H7 (cell line): Measurements from ENCODE around the gene KNDC1. TPM values are rescaled to one million over a fixed set of nuclear protein-coding genes. Genes with fewer than 3 reads are reported as not detected.

Source experiments
- DNase-seq: peaks from one replicate; pipeline ENCODE4 v3.0.0; 2012
- H3K27me3 ChIP-seq: 2 replicates; pipeline ENCODE4 v1.6.0; 2011; ENCODE audit warnings: mild to moderate bottlenecking, low read length; ENCODE audit not compliant: control insufficient read depth, insufficient read depth
- H3K36me3 ChIP-seq: replicated peaks from 2 replicates; pipeline ENCODE4 v1.5.1; 2011; ENCODE audit warnings: low read length; ENCODE audit not compliant: control insufficient read depth, insufficient read depth
- H3K4me3 ChIP-seq: 2 replicates; pipeline ENCODE4 v1.5.1; 2011; ENCODE audit warnings: low read depth, mild to moderate bottlenecking, control low read depth, low read length, moderate library complexity; ENCODE audit not compliant: insufficient read depth
- total RNA-seq: library from RNA; depleted of rRNA; stranded (reverse); fragments of >200 nt; shearing (Covaris generic); gene quantifications from 2 replicates; pipeline ENCODE4 v1.2.3, GENCODE V29; 2014

The KNDC1 gene
- total RNA-seq, 1 experiment from 2014 or later, result 13.7 TPM

- no peak for DNase-seq
- H3K4me3 ChIP-seq, result no peak overlapping the region
- H3K27me3 ChIP-seq, result no peaks in the 10 kb centered on the region
- H3K36me3 ChIP-seq, result no peaks in the 10 kb centered on the region
These were observed 89.2 kb downstream of the KNDC1 start for GRCh38 chr10:133249094-133249780.

- H3K4me3 ChIP-seq, result no peak overlapping the region
- H3K36me3 ChIP-seq, result no peaks in the 10 kb centered on the region
- no peaks in the 10 kb centered on the region for H3K27me3 ChIP-seq
- DNase-seq, result no peak
These were observed 90.1 kb downstream of the KNDC1 start for GRCh38 chr10:133249975-133250754.

GRCh38 chr10:133251388-133252222 is 91.6 kb downstream of the KNDC1 start:
- no peak for DNase-seq
- Histone ChIP-seq H3K4me3 (no peak overlapping the region), H3K36me3 (no peaks in the 10 kb centered on the region), H3K27me3 (no peaks in the 10 kb centered on the region)

GRCh38 chr10:133252223-133252552 is 92.2 kb downstream of the KNDC1 start:
- no peaks in the 10 kb centered on the region for H3K27me3 ChIP-seq
- DNase-seq, result no peak
- H3K4me3 ChIP-seq, result no peak overlapping the region
- H3K36me3 ChIP-seq, result no peaks in the 10 kb centered on the region

GRCh38 chr10:133253361-133253955 is 93.4 kb downstream of the KNDC1 start:
- no peak for DNase-seq
- H3K4me3 ChIP-seq, result no peak overlapping the region
- no peaks in the 10 kb centered on the region for H3K27me3 ChIP-seq
- no peaks in the 10 kb centered on the region for H3K36me3 ChIP-seq

- H3K27me3 ChIP-seq, result no peaks in the 10 kb centered on the region
These were observed 94.6 kb downstream of the KNDC1 start for GRCh38 chr10:133254421-133255120.

GRCh38 chr10:133255323-133255722 is 95.3 kb downstream of the KNDC1 start:
- DNase-seq, result no peak
- Histone ChIP-seq H3K27me3 (no peaks in the 10 kb centered on the region), H3K4me3 (no peak overlapping the region), H3K36me3 (no peaks in the 10 kb centered on the region)

More at GRCh38 chr10:133254421-133255120, 94.6 kb downstream of the KNDC1 start:
- H3K36me3 ChIP-seq, result no peaks in the 10 kb centered on the region
- no peak for DNase-seq
- H3K4me3 ChIP-seq, result no peak overlapping the region

- DNase-seq, result peak; percentile 94
- Histone ChIP-seq H3K27me3 (peaks cover 4% of the 10 kb centered on the region), H3K4me3 (peak overlapping the region; percentile 34), H3K36me3 (no peaks in the 10 kb centered on the region)
These were observed 97.6 kb downstream of the KNDC1 start for GRCh38 chr10:133257489-133258065.

- DNase-seq, result peak; percentile 70
- no peaks in the 10 kb centered on the region for H3K36me3 ChIP-seq
- no peak overlapping the region for H3K4me3 ChIP-seq
- H3K27me3 ChIP-seq, result peaks cover 9% of the 10 kb centered on the region
These were observed 98.2 kb downstream of the KNDC1 start for GRCh38 chr10:133258066-133258817.

GRCh38 chr10:133258818-133259601 is 99.0 kb downstream of the KNDC1 start:
- H3K4me3 ChIP-seq, result no peak overlapping the region
- DNase-seq, result no peak
- peaks cover 12% of the 10 kb centered on the region for H3K27me3 ChIP-seq
- H3K36me3 ChIP-seq, result no peaks in the 10 kb centered on the region

- Histone ChIP-seq H3K36me3 (no peaks in the 10 kb centered on the region), H3K27me3 (peaks cover 14% of the 10 kb centered on the region)
These were observed 99.6 kb downstream of the KNDC1 start for GRCh38 chr10:133259602-133259989.

GRCh38 chr10:133260895-133261725 is 101.1 kb downstream of the KNDC1 start:
- H3K36me3 ChIP-seq, result no peaks in the 10 kb centered on the region
- peaks cover 14% of the 10 kb centered on the region for H3K27me3 ChIP-seq
- peak; percentile 90 for DNase-seq
- peak overlapping the region; percentile 56 for H3K4me3 ChIP-seq

More at GRCh38 chr10:133259602-133259989, 99.6 kb downstream of the KNDC1 start:
- no peak overlapping the region for H3K4me3 ChIP-seq
- DNase-seq, result no peak
